ENCODE results near the gene MLC1.
"Not testable (repeated sequence)": the region's sequence is repeated elsewhere in the genome, so short reads cannot be mapped to it uniquely, and the experiment has no call there.

The MLC1 gene

GRCh38 chr22:50102946-50103345 lies 17.7 kb upstream of the MLC1 start:
- no peak for DNase-seq (ENCODE audit: low spot score)

GRCh38 chr22:50101870-50102565 lies 16.8 kb upstream of the MLC1 start:
- no peak for DNase-seq (ENCODE audit: low spot score)

GRCh38 chr22:50098052-50098451 lies 12.8 kb upstream of the MLC1 start:
- DNase-seq (ENCODE audit: low spot score), result no peak

GRCh38 chr22:50092342-50092741 lies 7.1 kb upstream of the MLC1 start:
- no peak for DNase-seq (ENCODE audit: low spot score)

GRCh38 chr22:50091092-50091768 lies 6.0 kb upstream of the MLC1 start:
- DNase-seq (ENCODE audit: low spot score), result no peak

GRCh38 chr22:50090412-50090714 lies 5.1 kb upstream of the MLC1 start:
- no peak for DNase-seq (ENCODE audit: low spot score)

- no peak for DNase-seq (ENCODE audit: low spot score)
These were observed 4.6 kb upstream of the MLC1 start, which contains the start of gene MOV10L1 for GRCh38 chr22:50089682-50090411. Gene MOV10L1, plus strand, starts transcription at chr22:50090006. Its CDS starts 83 bp downstream, at chr22:50090089.

GRCh38 chr22:50089231-50089630 lies 4.0 kb upstream of the MLC1 start:
- no peak for DNase-seq (ENCODE audit: low spot score)

GRCh38 chr22:50088096-50088495 lies 2.9 kb upstream of the MLC1 start:
- DNase-seq (ENCODE audit: low spot score), result no peak

GRCh38 chr22:50087646-50088045 lies 2.4 kb upstream of the MLC1 start:
- no peak for DNase-seq (ENCODE audit: low spot score)

GRCh38 chr22:50086975-50087374 lies 1.7 kb upstream of the MLC1 start:
- DNase-seq (ENCODE audit: low spot score), result not testable (repeated sequence)

GRCh38 chr22:50086526-50086925 lies 1.3 kb upstream of the MLC1 start:
- no peak for DNase-seq (ENCODE audit: low spot score)

GRCh38 chr22:50084614-50085021 lies 608 bp downstream of the MLC1 start:
- no peak for DNase-seq (ENCODE audit: low spot score)

GRCh38 chr22:50084080-50084477 lies 1.1 kb downstream of the MLC1 start:
- DNase-seq (ENCODE audit: low spot score), result no peak

- DNase-seq (ENCODE audit: low spot score), result no peak
These were observed 1.7 kb downstream of the MLC1 start for GRCh38 chr22:50083462-50084079.

GRCh38 chr22:50082961-50083461 lies 2.2 kb downstream of the MLC1 start:
- no peak for DNase-seq (ENCODE audit: low spot score)

GRCh38 chr22:50082197-50082715 lies 3.0 kb downstream of the MLC1 start:
- no peak for DNase-seq (ENCODE audit: low spot score)

GRCh38 chr22:50081426-50082196 lies 3.6 kb downstream of the MLC1 start:
- DNase-seq (ENCODE audit: low spot score), result no peak

- DNase-seq (ENCODE audit: low spot score), result no peak
These were observed 5.2 kb downstream of the MLC1 start for GRCh38 chr22:50080077-50080465.

- DNase-seq (ENCODE audit: low spot score), result no peak
These were observed 6.5 kb downstream of the MLC1 start for GRCh38 chr22:50078761-50079160.

GRCh38 chr22:50078246-50078645 lies 7.0 kb downstream of the MLC1 start:
- DNase-seq (ENCODE audit: low spot score), result no peak

Data from activated CD4-positive, alpha-beta T cell treated with anti-CD3 and anti-CD28 coated beads, Interleukin-2, Interleukin-4, amounts not matched to agents 100 ng/mL and 50 ng/mL, durations not matched to agents 16 hours and 8 hours (primary cell).